ENCODE results near the gene SBF1. TPM values are rescaled to one million over a fixed set of nuclear protein-coding genes. Genes with fewer than 3 reads are reported as not detected.
A peak's percentile ranks its signal among the peaks of the same experiment; 100 is the strongest.

The SBF1 gene
- total RNA-seq, 1 donor from 2014 or later: 96.5 TPM

- no peak overlapping the region for H3K27ac Mint-ChIP-seq
- H3K27me3 Mint-ChIP-seq: peaks cover 26% of the 10 kb centered on the region
- no peaks in the 10 kb centered on the region for H3K4me1 Mint-ChIP-seq (ENCODE audit: low read depth)
- no peaks in the 10 kb centered on the region for H3K9me3 Mint-ChIP-seq (ENCODE audit: low read depth)
- H3K4me3 Mint-ChIP-seq (ENCODE audit: low read depth): no peak overlapping the region
- DNase-seq (ENCODE audit: low spot score, unreplicated experiment): no peak
- H3K36me3 Mint-ChIP-seq (ENCODE audit: insufficient read depth): no peaks in the 10 kb centered on the region
- TF ChIP-seq, protein P1, sequence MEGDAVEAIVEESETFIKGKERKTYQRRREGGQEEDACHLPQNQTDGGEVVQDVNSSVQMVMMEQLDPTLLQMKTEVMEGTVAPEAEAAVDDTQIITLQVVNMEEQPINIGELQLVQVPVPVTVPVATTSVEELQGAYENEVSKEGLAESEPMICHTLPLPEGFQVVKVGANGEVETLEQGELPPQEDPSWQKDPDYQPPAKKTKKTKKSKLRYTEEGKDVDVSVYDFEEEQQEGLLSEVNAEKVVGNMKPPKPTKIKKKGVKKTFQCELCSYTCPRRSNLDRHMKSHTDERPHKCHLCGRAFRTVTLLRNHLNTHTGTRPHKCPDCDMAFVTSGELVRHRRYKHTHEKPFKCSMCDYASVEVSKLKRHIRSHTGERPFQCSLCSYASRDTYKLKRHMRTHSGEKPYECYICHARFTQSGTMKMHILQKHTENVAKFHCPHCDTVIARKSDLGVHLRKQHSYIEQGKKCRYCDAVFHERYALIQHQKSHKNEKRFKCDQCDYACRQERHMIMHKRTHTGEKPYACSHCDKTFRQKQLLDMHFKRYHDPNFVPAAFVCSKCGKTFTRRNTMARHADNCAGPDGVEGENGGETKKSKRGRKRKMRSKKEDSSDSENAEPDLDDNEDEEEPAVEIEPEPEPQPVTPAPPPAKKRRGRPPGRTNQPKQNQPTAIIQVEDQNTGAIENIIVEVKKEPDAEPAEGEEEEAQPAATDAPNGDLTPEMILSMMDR (IDR thresholded peaks at IDR 0.05; ENCODE audit: unreplicated experiment): no peak
These were observed 14.1 kb upstream of the SBF1 start for GRCh38 chr22:50488886-50489285.

- Mint-ChIP-seq H3K4me1 (ENCODE audit: low read depth) (no peaks in the 10 kb centered on the region), H3K27me3 (peaks cover 27% of the 10 kb centered on the region), H3K27ac (no peak overlapping the region), H3K4me3 (ENCODE audit: low read depth) (no peak overlapping the region), H3K9me3 (ENCODE audit: low read depth) (no peaks in the 10 kb centered on the region), H3K36me3 (ENCODE audit: insufficient read depth) (no peaks in the 10 kb centered on the region)
- TF ChIP-seq, protein P1 (IDR thresholded peaks at IDR 0.05; ENCODE audit: unreplicated experiment): no peak
- no peak for DNase-seq (ENCODE audit: low spot score, unreplicated experiment)
These were observed 13.3 kb upstream of the SBF1 start for GRCh38 chr22:50488006-50488677.

GRCh38 chr22:50487290-50488005 is 12.6 kb upstream of the SBF1 start:
- H3K9me3 Mint-ChIP-seq (ENCODE audit: low read depth): no peaks in the 10 kb centered on the region

GRCh38 chr22:50486561-50487289 is 11.9 kb upstream of the SBF1 start, which contains the start of gene MIOX:
Gene MIOX, plus strand, starts transcription at chr22:50486859. Its CDS starts 39 bp downstream, at chr22:50486898.
- Mint-ChIP-seq H3K36me3 (ENCODE audit: insufficient read depth) (no peaks in the 10 kb centered on the region), H3K9me3 (ENCODE audit: low read depth) (no peaks in the 10 kb centered on the region), H3K27ac (peak within 1 kb of the TSS; percentile 69), H3K4me1 (ENCODE audit: low read depth) (no peaks in the 10 kb centered on the region), H3K27me3 (peaks cover 30% of the 10 kb centered on the region), H3K4me3 (ENCODE audit: low read depth) (no peak within 1 kb of the TSS)
- no peak for DNase-seq (ENCODE audit: low spot score, unreplicated experiment)
- TF ChIP-seq, protein P1 (IDR thresholded peaks at IDR 0.05; ENCODE audit: unreplicated experiment): no peak

More at GRCh38 chr22:50487290-50488005, 12.6 kb upstream of the SBF1 start:
- H3K4me1 Mint-ChIP-seq (ENCODE audit: low read depth): no peaks in the 10 kb centered on the region
- DNase-seq (ENCODE audit: low spot score, unreplicated experiment): no peak
- H3K27me3 Mint-ChIP-seq: peaks cover 30% of the 10 kb centered on the region
- no peak overlapping the region for H3K27ac Mint-ChIP-seq
- no peaks in the 10 kb centered on the region for H3K36me3 Mint-ChIP-seq (ENCODE audit: insufficient read depth)
- TF ChIP-seq, protein P1 (IDR thresholded peaks at IDR 0.05; ENCODE audit: unreplicated experiment): no peak
- H3K4me3 Mint-ChIP-seq (ENCODE audit: low read depth): no peak overlapping the region

All from progenitor cell of endocrine pancreas (in vitro differentiated cells).